Kasumi-1 (cell line): ENCODE data around the gene CCNI.
"Not testable (repeated sequence)": the region's sequence is repeated elsewhere in the genome, so short reads cannot be mapped to it uniquely, and the experiment has no call there.

ENCODE experiments used
- DNase-seq, 2 experiments: peaks; one replicate each; lab custom pipeline; 2025; lab: John Stamatoyannopoulos, UW

Gene CCNI

GRCh38 chr4:77040854-77041725 lies 34.7 kb downstream of the CCNI start:
- peak; percentile 34 to 50 for DNase-seq

DNA sequence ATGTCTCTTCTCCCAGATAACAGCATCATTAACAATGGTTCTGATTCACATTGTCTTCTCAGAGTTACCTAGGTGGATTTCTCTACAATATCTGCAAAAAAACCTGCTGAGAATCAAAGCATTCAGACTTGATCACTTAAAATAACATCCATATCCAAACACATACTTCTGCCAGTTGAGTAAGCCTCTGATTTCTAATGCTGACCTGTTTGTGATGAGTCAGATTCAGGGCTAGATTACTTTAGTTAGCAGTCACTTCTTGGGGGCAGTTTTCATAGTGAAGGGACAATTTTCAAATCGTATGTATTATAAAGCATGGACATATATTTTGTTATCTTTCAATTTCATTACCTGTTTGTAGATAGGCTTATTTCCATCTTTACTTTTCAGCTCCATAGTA lies 35.5 kb downstream of the CCNI start:
- DNase-seq, result no peak

DNA sequence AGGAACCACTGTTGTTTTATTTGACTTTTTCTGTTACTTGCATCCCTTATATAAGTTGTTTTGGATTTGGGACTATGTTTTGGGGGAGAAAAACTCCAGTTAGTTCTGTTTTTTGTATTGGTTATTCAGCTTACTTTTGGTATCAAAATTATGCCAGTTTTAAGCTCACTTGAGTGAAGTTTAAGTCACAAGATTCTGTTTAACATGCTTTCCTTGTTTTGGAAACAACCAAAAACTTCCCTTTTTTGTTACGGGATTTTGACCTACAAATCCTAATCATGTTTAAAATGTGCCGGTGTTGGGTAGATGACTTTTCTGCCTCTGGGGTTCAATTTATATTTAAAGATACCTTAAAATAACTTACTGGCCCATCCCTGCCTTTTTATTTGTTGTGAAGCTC lies 36.0 kb downstream of the CCNI start:
- no peak for DNase-seq

DNA sequence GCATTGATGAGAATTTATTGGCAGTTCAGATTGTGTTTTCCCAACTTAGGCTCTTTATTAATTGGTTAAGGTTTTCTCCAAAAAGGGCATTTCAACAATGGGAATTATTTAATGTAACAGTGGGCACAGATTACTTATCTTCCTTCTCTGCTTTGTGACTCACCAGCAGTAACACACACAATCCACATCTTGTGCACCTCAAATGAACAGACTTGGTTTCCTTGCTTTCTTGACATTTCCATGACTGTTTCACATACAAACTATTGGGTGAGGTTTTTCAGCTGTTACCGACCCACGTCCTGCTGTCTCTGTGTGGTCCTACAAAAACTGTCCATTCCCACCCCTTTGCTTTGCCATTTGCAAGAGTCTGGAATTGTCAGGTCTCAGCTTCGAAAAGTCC lies 38.1 kb downstream of the CCNI start:
- no peak for DNase-seq

DNA sequence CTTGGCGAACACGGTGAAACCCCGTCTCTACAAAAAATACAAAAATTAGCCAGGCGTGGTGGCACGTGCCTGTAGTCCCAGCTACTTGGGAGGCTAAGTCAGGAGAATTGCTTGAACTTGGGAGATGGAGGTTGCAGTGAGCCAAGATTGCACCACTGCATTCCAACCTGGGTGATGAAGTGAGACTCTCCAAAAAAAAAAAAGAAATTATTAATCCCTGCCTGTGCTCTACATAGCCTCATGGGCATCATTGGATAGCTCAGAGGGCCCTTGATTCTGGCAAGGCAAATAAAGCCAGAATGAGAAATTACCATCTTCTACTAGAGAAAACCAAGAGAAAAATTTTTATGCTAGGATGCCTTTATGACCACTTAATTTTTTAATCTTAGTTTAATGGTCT lies 38.6 kb downstream of the CCNI start:
- not testable (repeated sequence) for DNase-seq

DNA sequence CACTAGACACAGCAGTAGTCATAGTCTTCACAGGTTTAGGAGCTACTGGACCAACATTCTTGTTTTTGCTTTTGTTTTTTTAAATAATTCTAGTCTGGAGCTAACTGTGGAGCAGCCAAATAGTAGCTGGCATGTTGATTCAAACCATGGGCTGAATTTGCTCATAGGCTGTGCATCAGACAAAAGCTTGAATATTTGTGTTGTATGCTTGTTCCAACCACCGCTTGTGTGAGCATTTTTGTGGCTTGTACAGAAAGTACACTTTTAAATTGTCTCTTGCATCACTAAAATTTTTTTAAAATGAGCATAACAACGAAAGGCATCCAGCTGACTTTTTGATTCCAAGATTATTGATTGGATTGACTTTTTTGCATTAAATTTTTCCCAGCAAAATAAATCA lies 39.6 kb downstream of the CCNI start:
- no peak for DNase-seq

GRCh38 chr4:77035153-77035552 lies 40.6 kb downstream of the CCNI start:
- no peak for DNase-seq

- no peak for DNase-seq
These were observed 44.2 kb downstream of the CCNI start for GRCh38 chr4:77031544-77031943.

DNA sequence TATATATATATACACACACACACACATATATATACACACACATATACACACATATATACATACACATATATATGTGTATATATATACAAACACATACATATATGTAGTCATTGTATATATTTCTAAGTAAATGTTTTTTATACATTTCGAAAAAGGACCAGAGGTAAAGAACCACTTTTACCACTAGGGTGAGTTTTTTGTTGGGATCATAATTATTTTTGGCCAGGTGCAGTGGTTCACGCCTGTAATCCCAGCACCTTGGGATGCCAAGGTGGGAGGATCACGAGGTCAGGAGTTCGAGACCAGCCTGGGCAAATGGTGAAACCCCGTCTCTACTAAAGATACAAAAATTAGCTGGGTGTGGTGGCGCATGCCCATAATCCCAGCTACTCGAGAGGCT lies 46.0 kb downstream of the CCNI start:
- DNase-seq, result peak in 1 of 2 experiments; percentile 16

- no peak for DNase-seq
These were observed 47.5 kb downstream of the CCNI start for GRCh38 chr4:77028246-77028645.

DNA sequence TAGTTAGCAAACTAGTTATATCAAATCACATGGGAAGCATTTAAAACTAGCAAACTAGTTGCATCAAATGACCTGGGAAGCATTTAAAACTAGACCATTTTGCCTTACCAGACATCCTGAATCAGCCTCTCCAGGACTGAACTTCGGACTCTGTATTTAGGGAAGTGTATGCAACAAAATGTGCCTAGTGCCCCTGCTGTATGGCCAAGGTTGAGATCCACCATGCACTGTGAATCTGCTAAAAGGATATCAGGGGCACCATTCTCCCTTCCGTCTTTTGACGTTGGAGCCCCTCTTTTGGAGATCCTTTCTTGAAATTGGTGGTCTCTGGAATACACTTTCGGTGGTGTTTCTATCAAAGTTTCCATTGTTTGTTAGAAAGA lies 49.5 kb downstream of the CCNI start:
- DNase-seq, result no peak

- DNase-seq, result no peak
These were observed 50.0 kb downstream of the CCNI start for GRCh38 chr4:77025643-77026321.

GRCh38 chr4:77023920-77024319 lies 51.9 kb downstream of the CCNI start:
- no peak for DNase-seq

- no peak for DNase-seq
These were observed 53.1 kb downstream of the CCNI start for GRCh38 chr4:77022560-77023179.

- DNase-seq, result no peak
These were observed 54.1 kb downstream of the CCNI start for GRCh38 chr4:77021614-77022089.

GRCh38 chr4:77020017-77020416 lies 55.8 kb downstream of the CCNI start:
- DNase-seq, result no peak

- no peak for DNase-seq
These were observed 60.4 kb downstream of the CCNI start for GRCh38 chr4:77015390-77015789.

DNA sequence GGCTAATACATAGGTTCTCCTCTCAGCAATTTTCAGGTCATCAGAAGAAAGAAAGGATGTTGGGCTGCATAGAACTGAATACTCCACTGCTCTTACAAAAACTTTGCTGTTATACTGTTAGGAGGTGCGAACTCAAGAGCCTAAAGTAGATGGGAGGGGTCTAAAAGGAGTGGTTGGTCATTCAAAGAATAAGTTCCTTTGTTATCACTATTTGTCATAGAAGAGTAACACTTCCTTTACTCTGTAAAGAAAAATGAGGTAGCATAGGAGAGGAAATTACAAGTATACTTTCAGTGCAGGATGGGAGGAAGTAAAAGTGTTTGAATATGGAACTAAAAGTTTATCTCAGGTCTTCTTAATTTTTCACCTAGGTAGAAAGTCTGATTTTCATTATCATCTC lies 61.5 kb downstream of the CCNI start:
- no peak for DNase-seq

- no peak for DNase-seq
These were observed 63.1 kb downstream of the CCNI start for GRCh38 chr4:77012726-77013125.

DNA sequence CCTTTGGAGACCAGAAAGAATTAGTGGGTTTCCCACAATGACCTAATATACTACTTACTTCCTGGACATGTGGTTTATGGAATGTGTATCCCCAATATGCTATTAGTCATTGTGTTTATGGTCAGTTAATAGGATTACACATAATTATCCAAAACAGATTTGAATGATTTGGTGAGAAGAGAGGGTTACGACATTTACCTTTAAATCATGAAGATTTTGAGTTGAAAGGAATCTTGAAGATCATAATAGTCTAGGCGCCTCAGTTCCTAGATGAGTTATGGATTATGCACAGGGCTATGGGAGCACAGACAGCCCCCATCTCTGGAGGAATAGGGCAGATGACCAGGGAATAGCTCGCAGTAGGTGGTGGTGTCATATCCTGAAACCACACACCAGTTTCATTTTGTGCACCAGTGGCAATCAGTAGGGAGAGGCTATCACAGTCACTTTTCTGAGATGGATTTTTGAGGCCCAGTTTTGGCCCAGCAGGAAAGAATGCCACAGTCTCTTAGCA lies 64.9 kb downstream of the CCNI start:
- no peak for DNase-seq

GRCh38 chr4:77009511-77010115 lies 66.2 kb downstream of the CCNI start:
- DNase-seq, result no peak
